Activated naive CD8-positive, alpha-beta T cell (primary cell): ENCODE measurements around the gene ARSG.
"Not testable (repeated sequence)": the region's sequence is repeated elsewhere in the genome, so short reads cannot be mapped to it uniquely, and the experiment has no call there.

Experiments
- H3K27ac Mint-ChIP-seq: one replicate; pipeline ENCODE4 v1.8.0; 2021; ENCODE audit warnings: mixed read lengths
- H3K27me3 Mint-ChIP-seq: one replicate; pipeline ENCODE4 v1.8.0; 2021; ENCODE audit warnings: mixed read lengths
- H3K36me3 Mint-ChIP-seq: one replicate; pipeline ENCODE4 v1.8.0; 2021; ENCODE audit warnings: mixed read lengths
- H3K4me1 Mint-ChIP-seq: one replicate; pipeline ENCODE4 v1.8.0; 2021; ENCODE audit warnings: low read depth, mixed read lengths
- H3K4me3 Mint-ChIP-seq: one replicate; pipeline ENCODE4 v1.8.0; 2021; ENCODE audit warnings: mild to moderate bottlenecking, mixed read lengths
- H3K9me3 Mint-ChIP-seq: one replicate; pipeline ENCODE4 v1.8.0; 2021; ENCODE audit warnings: low read depth, mixed read lengths

Gene ARSG

DNA sequence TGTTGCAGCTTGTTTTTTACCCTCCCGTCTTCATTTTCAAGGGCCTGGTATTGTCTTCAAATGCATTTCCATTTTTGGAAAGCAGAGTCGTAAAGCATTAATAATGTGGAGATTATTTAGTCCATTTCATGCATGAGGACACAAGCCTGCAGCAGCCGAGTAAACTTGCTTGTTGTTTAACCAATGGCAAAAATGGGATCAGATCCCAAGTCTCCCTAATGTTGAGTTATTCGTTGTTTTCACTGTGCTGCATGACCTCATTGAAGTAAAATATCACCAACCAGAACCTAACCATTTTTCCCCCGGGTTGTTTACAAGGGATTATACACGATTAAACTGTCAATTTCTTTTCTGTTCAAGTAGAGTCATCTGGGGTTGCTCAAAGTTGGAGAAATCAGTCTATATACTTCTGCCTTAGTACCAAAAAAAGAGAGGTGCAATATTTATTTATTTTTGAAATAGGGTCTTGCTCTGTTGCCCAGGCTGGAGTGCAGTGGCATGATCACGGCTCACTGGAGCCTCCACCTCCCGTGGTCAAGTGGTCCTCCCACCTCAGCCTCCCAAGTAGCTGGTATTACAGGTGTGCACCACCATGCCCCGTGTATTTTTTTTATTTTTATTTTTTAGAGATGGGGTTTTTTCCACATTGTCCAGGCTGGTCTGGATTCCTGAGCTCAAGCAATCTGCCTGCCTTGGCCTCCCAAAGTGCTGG lies 31.1 kb upstream of the ARSG start:
- peaks cover 15% of the 10 kb centered on the region for H3K36me3 Mint-ChIP-seq
- H3K27me3 Mint-ChIP-seq, result no peaks in the 10 kb centered on the region
- H3K4me3 Mint-ChIP-seq, result peak overlapping the region; percentile 74
- H3K4me1 Mint-ChIP-seq, result peaks cover 63% of the 10 kb centered on the region
- H3K9me3 Mint-ChIP-seq, result no peaks in the 10 kb centered on the region
- peak overlapping the region; percentile 94 for H3K27ac Mint-ChIP-seq

DNA sequence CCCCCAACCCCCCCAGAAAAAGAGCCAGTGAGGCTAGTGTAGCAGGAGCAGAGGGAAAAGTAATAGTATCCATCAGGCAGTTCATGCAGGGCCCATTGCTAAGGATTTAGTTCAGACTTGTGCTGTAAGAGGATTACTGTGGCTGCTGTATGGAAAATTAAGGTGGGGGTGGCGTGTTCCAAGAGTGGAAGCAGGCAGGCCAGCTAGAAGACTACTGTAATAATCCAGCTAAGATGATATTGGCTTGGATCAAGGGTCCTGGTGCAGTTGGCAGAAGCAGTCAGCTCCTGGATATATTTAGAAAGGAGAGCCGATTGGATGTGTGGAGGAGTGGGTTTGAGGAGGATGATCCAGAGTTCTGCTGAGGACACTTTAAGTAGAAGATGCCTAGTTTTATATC lies 28.8 kb upstream of the ARSG start:
- Mint-ChIP-seq H3K27ac (peak overlapping the region; percentile 16), H3K4me1 (peaks cover 42% of the 10 kb centered on the region)
- H3K27me3 Mint-ChIP-seq, H3K9me3 Mint-ChIP-seq, H3K4me3 Mint-ChIP-seq, H3K36me3 Mint-ChIP-seq: not testable (repeated sequence)

DNA sequence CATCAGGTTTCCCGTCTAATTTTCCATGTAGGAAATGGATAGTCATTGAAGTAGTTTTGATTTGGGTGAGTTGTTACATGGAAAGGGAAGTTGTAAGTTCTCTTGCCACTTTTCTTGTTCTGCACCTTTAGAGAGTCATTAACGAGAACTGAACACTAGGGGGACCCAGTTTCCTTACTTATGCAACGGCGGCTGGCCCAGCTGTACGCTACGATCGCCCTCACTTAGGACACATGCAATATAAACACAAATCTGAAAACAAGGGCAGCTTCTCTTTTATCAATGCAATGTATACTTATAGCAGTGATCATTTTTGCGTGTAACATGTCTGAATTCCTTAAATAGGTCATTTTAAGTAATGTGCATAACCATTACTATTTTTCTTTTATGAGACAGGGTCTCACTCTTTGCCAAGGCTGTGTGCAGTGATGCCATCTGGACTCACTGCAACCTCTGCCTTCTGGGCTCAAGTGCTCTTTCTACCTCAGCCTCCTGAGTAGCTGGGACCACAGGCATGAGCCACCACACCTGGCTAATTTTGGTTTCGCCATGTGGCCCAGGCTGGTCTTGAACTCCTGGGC lies 28.1 kb upstream of the ARSG start:
- H3K9me3 Mint-ChIP-seq, H3K4me3 Mint-ChIP-seq, H3K27me3 Mint-ChIP-seq, H3K36me3 Mint-ChIP-seq: not testable (repeated sequence)
- peaks cover 36% of the 10 kb centered on the region for H3K4me1 Mint-ChIP-seq
- peak overlapping the region; percentile 16 for H3K27ac Mint-ChIP-seq

DNA sequence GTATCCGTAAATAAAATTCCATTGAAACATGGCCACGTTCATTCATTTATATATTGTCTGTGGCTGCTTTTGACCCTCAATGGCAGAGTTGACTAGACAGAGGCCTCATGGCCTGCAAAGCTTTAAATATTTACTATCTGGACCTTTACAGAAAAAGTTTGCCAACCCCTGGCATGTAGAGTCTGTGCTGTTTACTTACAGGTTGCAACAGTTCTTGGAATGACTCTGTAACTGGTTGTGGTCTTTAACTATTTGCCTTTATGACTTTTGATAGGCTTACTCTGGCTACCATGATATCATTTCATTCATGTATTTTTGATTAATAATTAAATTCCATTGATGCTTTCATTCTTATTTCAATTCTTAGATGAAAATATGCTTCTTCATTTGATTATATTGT lies 25.5 kb upstream of the ARSG start:
- peaks cover 13% of the 10 kb centered on the region for H3K4me1 Mint-ChIP-seq
- H3K27ac Mint-ChIP-seq, H3K4me3 Mint-ChIP-seq, H3K9me3 Mint-ChIP-seq, H3K27me3 Mint-ChIP-seq, H3K36me3 Mint-ChIP-seq: not testable (repeated sequence)

DNA sequence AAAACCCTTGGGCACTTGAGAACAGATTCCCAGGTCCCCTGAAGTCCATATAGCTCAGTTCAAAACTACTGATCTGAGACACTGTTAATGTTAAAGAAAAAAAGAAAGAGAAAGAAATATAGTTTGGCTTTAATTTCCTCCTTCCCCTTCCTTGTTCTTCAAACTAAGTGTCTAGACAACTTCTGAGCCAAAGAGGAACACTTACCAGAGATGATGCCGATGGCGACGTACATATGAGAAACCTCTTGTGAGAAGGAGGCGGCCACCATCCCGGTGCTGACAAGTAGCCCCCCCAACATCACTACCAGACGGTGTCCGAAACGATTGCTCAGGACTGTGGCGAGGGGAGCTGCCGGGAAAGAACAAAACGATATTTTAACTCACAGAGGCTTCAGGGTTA lies 17.6 kb upstream of the ARSG start:
- H3K27me3 Mint-ChIP-seq, result no peaks in the 10 kb centered on the region
- H3K9me3 Mint-ChIP-seq, result no peaks in the 10 kb centered on the region
- H3K4me1 Mint-ChIP-seq, result peaks cover 2% of the 10 kb centered on the region
- no peak overlapping the region for H3K27ac Mint-ChIP-seq
- peaks cover 19% of the 10 kb centered on the region for H3K36me3 Mint-ChIP-seq
- no peak overlapping the region for H3K4me3 Mint-ChIP-seq

DNA sequence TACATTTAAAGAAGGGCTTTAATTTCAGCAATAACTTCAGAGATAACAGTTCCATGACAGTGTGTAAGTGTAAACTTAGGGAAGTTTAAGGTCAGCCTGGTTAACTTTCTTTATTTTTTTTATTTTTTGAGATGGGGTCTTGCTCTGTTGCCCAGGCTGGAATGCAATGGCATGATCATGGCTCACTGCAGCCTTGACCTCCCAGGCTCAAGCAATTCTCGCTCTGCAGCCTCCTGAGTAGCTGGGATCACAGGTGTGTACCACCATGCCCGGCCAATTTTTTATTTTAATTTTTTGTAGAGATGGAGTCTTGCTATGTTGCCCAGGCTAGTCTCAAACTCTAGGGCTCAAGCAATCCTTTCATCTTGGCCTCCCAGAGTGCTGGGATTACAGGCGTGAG lies 15.0 kb upstream of the ARSG start:
- not testable (repeated sequence) for H3K9me3 Mint-ChIP-seq, H3K27me3 Mint-ChIP-seq, H3K4me1 Mint-ChIP-seq, H3K27ac Mint-ChIP-seq, H3K4me3 Mint-ChIP-seq
- H3K36me3 Mint-ChIP-seq, result peaks cover 28% of the 10 kb centered on the region

DNA sequence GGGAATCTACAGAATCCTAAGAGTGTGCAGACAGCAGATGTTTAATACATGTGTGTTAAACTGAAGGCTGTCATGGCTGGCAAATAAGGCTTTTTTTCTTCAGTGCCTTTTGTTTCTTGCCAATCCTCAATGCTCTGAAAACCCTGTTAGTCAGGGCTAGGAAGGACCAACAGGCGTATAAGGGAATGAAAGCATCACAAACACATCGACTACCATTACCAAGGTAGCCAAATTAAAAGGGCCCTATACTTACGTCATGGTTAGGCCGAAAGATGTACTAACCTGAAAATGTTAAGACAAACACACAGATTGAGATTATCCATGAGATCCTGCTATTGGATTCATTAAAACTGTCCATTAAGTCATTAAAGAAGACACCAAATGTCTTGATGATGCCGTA lies 13.5 kb upstream of the ARSG start:
- H3K9me3 Mint-ChIP-seq, result no peaks in the 10 kb centered on the region
- H3K4me3 Mint-ChIP-seq, result no peak overlapping the region
- no peaks in the 10 kb centered on the region for H3K27me3 Mint-ChIP-seq
- peaks cover 5% of the 10 kb centered on the region for H3K4me1 Mint-ChIP-seq
- peaks cover 24% of the 10 kb centered on the region for H3K36me3 Mint-ChIP-seq
- no peak overlapping the region for H3K27ac Mint-ChIP-seq

DNA sequence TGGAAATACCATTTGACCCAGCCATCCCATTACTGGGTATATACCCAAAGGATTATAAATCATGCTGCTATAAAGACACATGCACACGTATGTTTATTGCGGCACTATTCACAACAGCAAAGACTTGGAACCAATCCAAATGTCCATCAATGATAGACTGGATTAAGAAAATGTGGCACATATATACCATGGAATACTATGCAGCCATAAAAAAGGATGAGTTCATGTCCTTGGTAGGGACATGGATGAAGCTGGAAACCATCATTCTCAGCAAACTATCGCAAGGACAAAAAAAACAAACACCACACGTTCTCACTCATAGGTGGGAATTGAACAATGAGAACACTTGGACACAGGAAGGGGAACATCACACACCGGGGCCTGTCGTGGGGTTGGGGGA lies 9.3 kb upstream of the ARSG start:
- not testable (repeated sequence) for H3K27me3 Mint-ChIP-seq

DNA sequence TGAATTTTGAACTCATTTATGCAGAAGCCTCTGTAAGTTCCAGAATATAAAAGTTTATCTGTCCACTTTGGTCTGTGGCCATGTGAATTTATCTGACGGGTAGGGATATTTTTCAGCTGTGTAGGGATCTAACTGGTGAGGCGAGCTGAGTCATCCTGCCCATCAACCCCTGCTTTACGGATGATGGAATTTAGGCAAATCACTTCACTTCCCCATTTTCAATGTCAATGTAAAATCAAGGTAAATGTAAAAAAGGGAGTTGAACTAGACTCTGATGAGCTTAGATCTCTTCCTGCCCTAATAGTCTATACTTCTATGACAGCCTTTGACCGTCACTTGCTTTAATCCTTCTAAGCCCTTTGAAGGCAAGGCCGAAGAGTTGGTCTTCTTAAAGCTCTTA lies 2.9 kb upstream of the ARSG start:
- peaks cover 44% of the 10 kb centered on the region for H3K4me1 Mint-ChIP-seq
- H3K4me3 Mint-ChIP-seq, result peak overlapping the region; percentile 100
- no peaks in the 10 kb centered on the region for H3K27me3 Mint-ChIP-seq
- H3K27ac Mint-ChIP-seq, result peak overlapping the region; percentile 52
- H3K36me3 Mint-ChIP-seq, result no peaks in the 10 kb centered on the region
- no peaks in the 10 kb centered on the region for H3K9me3 Mint-ChIP-seq

More for the DNA sequence above, 9.3 kb upstream of the ARSG start:
- not testable (repeated sequence) for H3K27ac Mint-ChIP-seq, H3K9me3 Mint-ChIP-seq, H3K4me3 Mint-ChIP-seq
- H3K4me1 Mint-ChIP-seq, result peaks cover 11% of the 10 kb centered on the region
- H3K36me3 Mint-ChIP-seq, result peaks cover 18% of the 10 kb centered on the region

DNA sequence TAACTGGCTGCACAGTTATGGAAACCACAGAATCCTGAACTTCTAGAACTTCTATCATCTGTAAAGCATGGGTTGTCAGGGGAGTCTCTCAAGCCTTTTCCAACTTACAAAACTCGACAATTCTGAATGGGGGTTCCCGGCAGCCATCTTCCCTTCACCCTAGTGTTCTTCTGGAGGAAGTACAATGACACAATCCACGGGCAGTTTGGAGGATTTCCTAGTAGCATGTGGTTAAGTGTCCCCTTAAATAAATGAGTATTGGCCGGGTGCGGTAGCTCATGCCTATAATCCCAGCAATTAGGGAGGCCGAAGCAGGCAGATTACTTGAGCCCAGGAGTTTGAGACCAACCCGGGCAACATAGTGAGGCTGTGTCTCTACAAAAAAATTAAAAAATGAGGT lies 2.5 kb upstream of the ARSG start:
- Mint-ChIP-seq H3K27me3 (no peaks in the 10 kb centered on the region), H3K9me3 (no peaks in the 10 kb centered on the region), H3K36me3 (no peaks in the 10 kb centered on the region), H3K4me1 (peaks cover 44% of the 10 kb centered on the region), H3K27ac (peak overlapping the region; percentile 52), H3K4me3 (peak overlapping the region; percentile 100)

DNA sequence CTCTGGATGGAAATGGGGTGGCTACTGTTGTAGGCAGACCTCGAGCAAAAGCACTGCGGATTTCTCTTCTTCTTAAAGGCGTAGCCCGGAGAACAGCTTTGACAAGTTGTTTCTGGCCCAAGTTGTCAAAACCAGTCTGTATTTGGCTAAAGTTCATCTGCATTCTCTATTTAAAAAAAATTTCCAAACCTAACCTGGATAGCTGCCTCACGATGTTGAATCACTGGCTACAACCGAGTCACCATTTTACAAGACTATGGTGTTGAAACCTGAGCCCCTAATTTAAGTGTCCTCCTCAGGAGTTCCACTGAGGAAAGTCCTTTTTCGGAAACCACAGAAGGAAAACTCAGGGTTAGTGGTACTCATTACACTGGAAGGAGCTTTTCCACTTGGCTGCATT lies 1.8 kb upstream of the ARSG start:
- H3K9me3 Mint-ChIP-seq, result no peaks in the 10 kb centered on the region
- peak overlapping the region; percentile 100 for H3K4me3 Mint-ChIP-seq
- peak overlapping the region; percentile 18 for H3K27ac Mint-ChIP-seq
- H3K36me3 Mint-ChIP-seq, result no peaks in the 10 kb centered on the region
- no peaks in the 10 kb centered on the region for H3K27me3 Mint-ChIP-seq
- peaks cover 49% of the 10 kb centered on the region for H3K4me1 Mint-ChIP-seq

DNA sequence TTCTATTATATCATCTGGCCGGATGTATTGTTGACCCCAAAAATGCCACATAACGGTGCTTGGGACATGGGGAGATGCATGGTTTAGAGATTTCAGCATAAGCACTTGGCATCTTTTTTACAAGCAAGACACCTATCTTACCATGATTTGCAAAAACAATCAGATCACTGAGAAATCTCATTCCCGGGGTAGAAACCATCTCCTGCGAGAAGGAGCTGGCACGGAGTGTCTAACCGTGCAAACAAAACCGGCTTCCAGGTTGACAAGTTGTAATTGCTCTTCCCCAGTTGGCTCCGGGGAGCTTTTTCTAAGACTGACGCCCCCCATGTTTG lies 1.4 kb upstream of the ARSG start:
- H3K27ac Mint-ChIP-seq, result peak overlapping the region; percentile 18
- peaks cover 51% of the 10 kb centered on the region for H3K4me1 Mint-ChIP-seq
- H3K27me3 Mint-ChIP-seq, result no peaks in the 10 kb centered on the region
- H3K36me3 Mint-ChIP-seq, result no peaks in the 10 kb centered on the region
- H3K4me3 Mint-ChIP-seq, result peak overlapping the region; percentile 100
- no peaks in the 10 kb centered on the region for H3K9me3 Mint-ChIP-seq

DNA sequence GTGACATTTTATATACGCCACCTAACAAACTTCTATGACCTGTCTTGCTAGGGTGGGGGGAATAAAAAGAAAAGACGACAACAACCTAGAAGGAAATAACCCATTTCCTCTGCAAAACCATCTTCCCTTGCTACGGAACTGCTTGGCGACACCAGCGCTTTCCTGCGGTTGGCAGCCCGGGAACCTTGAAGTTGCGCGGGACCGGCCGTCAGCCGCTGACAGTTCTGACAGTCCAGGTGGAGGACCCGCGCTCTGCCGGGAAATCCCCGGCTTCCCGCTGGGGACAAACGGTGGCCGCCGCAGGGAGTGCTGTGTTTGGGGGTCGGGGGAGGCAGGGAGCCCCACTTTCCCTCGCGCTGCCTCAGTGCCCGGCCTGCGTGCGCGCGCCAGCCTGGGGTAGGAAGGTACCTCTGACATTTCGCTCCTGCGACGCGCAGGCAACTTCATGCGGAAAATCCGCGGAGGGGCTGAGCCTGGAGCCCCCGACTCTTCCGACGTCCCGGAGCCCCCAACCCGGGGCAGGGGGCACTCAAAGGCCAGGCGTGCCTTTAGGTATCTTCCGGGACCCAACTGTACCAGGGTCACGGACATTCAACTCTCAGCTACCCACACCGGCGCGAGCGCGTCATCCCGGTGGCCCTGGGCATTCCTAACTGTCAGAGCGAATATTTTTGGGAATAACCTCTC lies 884 bp upstream of the ARSG start:
- peak overlapping the region; percentile 99 for H3K27ac Mint-ChIP-seq
- no peaks in the 10 kb centered on the region for H3K36me3 Mint-ChIP-seq
- no peaks in the 10 kb centered on the region for H3K27me3 Mint-ChIP-seq
- H3K4me1 Mint-ChIP-seq, result peaks cover 54% of the 10 kb centered on the region
- H3K9me3 Mint-ChIP-seq, result no peaks in the 10 kb centered on the region
- peak overlapping the region; percentile 100 for H3K4me3 Mint-ChIP-seq

DNA sequence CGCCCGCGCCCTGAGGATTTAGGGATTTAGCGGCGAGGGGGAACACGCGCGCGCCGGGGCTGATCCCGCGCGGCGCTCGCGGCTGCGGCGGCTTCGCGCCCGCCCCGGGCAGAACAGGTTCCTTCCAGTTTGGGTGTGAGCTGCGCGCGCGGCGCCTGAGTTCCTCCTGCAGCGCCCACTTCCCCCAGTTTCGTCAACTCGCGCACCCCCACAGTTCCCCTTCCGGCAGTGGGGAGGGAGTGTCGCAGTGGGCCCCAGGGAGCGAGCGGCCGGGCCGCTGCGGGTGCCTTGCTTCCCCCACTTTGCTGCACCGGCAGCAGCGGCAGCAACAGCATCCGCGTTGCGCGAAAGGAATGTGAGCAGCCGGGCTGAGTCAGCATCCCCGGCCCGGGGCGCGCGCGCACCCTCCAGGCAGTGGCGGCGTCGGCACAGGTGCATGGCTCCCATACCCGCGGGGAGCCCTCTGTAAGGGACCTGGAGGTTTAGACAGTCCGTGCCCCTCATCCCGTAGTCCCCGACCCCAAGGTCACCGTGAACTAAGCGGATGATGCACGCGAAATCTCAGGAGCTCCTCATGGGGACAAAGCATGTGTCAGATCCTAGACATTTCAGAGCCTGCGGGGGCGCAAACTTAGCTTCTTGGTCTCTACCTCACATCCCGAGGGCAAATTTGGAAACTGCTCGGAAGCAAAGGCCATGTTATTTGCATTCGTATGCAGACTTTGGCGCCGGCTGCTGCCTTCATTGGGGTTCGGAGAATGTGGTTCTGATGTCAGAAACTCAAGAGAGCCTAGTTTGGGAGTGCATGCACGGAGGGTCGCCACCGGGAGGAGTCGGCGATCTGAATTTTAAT lies 767 bp downstream of the ARSG start:
- peak overlapping the region; percentile 90 for H3K27ac Mint-ChIP-seq
- no peaks in the 10 kb centered on the region for H3K36me3 Mint-ChIP-seq
- H3K27me3 Mint-ChIP-seq, result no peaks in the 10 kb centered on the region
- peak overlapping the region; percentile 80 for H3K4me3 Mint-ChIP-seq
- peaks cover 65% of the 10 kb centered on the region for H3K4me1 Mint-ChIP-seq
- H3K9me3 Mint-ChIP-seq, result no peaks in the 10 kb centered on the region

DNA sequence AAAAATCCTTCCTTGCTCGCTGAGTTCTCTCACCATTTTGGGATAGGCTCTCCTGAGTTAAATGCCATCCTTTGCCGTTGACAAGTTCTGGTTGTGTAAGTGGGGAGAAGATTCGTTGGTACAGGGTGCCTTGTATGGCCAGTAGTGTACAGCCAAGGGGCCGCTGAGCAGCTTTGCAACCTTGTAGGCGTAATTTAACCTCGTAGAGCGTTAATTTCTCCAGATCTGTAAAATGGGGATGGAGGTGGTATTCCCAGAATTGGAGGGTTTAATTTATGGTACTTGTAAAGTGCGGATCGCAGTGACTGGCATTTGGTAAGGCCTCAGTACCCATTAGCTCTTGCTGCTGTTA lies 1.4 kb downstream of the ARSG start:
- no peaks in the 10 kb centered on the region for H3K27me3 Mint-ChIP-seq
- H3K36me3 Mint-ChIP-seq, result no peaks in the 10 kb centered on the region
- H3K27ac Mint-ChIP-seq, result peak overlapping the region; percentile 90
- H3K4me3 Mint-ChIP-seq, result peak overlapping the region; percentile 80
- H3K9me3 Mint-ChIP-seq, result no peaks in the 10 kb centered on the region
- peaks cover 67% of the 10 kb centered on the region for H3K4me1 Mint-ChIP-seq
